ENCODE measurements around the gene EXOC3L2.
A peak's percentile ranks its signal among the peaks of the same experiment; 100 is the strongest.

EXOC3L2 gene

DNA sequence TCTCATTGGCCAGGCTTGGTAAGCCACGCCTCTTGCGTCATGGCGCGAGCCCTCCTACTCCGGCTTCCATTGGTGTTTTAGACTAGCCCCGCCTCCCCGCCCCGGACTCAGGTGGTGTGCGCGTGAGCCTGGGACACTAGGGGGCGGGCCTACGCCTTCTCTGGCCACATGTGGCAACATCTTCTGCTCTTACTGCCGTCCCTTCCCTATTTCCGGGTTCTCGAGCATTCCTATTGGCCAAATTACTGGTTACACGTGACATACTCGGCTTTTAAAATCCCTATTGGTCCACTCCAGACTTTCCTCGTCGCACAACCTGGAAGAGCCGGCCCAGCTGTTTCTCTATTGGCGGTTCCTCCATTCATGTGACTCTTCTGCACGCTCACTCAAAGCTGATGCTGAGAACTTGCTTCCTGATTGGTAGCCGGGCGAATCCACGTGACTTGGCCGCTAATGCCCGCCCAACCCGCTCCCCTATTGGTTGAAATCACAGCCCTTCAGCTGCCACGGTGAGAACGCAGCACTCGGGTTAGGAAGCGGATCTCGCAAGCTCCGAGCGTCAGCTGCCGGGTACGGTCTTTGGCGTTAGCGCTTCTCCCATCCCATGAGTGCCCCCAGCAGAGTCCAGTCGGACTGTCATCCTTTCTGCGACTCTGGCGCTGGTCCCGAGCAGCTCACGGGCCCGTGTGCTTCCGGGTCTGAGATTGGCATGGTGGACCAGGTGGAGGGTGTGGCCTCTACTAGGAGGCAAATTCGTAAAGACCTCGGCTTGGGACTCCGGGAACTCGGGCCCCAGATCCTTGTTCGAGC is 66.7 kb downstream of the EXOC3L2 start, which contains the start of gene BLOC1S3:
BLOC1S3 (plus strand) TSS at position 523 of the 810 bp plus-strand sequence. CDS start 513 bp downstream, outside the sequence.
- peak; percentile 100 for DNase-seq

DNA sequence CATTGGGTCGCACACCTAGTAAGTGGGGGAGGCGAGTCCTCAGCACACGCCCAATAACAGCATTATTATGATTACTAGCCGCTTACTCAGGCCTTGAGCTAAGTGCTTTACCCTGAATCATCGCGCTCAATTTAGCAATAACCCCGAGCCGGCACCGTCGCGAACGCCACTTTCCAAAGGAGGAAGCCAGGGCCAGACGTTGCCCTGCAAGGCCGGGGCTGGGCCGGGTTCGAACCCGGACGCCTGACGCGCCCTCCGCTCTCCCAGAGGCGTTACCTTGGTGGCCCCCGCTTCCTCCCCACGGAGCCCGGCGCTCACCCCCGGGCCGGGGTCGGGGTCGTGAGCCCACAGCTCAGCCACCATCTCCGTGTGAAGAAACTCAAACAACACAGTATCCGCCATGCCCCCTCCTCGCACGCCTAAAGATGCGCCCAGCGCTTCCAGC is 67.4 kb downstream of the EXOC3L2 start, which contains the start of gene TRAPPC6A:
TRAPPC6A (minus strand) TSS at position 421 of the 445 bp plus-strand sequence; CDS start at position 402, 19 bp downstream.
- peak; percentile 31 for DNase-seq

DNA sequence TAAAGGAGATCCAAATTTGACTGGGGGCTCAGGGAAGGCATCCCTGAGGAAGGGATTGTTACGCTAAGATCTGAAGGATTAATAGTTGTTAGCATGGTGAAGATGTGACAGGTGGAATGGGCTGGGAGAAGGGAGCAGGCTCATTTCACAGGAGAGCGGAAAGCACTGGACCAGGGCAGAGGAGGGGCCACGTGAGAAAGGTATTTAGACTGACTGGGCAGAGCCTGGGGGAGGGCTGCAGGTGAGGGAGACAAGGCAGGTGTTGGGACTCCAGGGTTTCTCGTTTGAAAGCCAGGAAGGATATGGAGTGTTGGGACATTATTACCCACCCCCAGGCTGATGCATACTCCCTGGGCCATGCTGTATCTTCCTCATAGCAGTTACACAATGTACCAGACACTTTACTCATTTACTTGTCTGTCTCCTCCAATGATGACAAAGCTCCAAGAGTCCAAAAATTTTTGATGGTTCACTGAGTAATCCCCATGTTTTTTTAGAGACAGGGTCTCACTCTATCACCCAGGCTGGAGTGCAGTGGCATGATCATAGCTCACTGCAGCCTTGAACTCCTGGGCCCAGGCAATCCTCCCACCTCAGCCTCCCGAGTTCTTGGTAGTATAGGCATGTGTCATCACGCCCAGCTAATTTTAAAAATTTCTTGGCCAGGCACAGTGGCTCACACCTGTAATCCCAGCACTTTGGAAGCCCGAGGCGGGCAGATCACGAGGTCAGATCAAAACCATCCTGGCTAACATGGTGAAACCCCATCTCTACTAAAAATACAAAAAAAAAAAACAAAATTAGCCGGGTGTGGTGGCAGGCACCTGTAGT is 69.5 kb downstream of the EXOC3L2 start:
- no peak for DNase-seq

DNA sequence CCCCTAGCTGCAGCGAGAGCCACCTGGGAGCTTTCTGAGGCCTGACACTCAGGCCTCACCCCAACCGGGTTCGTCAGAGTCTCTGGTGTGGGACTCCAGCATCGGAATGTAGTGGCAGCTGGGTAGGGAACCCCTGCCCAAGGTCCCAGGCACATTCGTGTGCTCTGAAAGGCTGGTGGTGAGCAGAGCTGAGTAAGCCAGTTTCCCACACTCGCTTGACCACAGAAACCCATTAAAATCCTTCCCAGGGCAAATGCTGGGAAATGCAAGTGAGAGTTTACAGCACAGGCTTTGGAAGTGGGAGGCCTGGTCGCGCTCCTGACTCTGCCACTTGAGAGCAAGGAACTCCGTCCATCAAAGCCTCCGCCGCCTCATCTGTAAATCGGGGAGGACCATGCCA is 71.4 kb downstream of the EXOC3L2 start:
- DNase-seq: no peak

DNA sequence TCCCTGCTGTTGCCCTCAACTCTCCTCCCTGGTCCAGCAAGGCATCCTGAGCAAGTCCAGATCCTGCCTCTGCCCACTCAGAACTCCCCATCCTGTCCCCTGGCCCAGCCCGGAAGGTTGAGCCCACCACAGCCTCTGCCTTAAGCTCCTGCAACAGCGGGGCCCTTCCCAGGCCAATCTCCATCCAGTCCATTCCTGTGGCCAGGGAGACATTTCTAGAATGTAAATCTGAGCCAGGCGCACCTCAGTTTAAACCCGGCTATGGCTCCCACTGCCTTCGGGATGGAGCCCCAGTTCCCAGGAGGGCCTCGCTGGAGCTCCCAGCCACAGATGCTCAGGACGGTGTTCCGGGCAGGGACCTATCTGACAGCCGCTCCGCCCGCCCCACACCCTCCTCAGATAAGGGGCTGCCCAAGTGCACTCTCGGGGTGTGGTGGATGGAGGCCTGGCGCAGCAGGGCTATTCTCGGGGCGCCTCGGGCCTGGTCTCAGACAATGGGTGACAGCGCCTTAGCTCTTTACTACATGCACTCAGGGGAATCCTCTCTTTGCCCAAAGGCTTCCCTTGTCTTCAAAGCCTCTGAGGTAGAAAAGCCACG is 72.5 kb downstream of the EXOC3L2 start:
- no peak for DNase-seq

DNA sequence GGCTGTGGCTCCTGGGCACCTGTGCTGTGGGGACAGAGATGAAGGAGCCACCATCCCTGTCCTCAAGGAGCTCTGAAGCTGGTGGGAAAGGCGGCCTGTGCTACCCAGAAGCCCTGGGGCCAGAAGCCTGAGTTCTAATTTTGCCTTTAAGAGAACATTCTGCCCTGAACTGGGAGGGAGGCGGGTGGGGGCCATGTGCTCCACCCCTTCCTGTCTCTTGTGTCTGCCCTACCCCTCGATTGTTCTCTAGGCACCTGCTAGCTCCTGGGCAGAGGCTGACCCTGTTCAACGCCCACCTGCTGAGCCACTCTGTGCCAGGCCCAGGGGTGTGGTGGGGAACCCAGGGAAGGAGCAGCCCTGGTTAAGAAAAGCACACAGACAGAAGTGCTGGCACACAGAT is 73.0 kb downstream of the EXOC3L2 start:
- DNase-seq: no peak

DNA sequence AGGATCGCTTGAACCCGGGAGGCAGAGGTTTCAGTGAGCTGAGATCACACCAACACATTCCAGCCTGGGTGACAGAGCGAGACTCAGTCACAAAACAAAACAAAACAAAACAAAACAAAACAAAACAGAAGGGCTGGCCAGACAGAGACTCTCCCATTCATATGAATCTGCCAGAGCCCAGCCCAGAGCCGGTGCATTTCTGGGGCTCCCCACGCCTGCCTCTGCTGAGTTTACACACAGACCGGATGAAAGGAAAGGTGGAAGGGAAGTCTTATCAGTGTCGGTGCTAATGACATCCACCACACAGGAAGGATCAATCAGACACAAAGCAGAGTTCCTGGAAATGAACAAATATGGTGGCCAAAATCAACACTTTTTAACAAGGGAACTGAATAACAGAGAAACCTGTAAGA is 74.0 kb downstream of the EXOC3L2 start:
- peak; percentile 64 for DNase-seq

DNA sequence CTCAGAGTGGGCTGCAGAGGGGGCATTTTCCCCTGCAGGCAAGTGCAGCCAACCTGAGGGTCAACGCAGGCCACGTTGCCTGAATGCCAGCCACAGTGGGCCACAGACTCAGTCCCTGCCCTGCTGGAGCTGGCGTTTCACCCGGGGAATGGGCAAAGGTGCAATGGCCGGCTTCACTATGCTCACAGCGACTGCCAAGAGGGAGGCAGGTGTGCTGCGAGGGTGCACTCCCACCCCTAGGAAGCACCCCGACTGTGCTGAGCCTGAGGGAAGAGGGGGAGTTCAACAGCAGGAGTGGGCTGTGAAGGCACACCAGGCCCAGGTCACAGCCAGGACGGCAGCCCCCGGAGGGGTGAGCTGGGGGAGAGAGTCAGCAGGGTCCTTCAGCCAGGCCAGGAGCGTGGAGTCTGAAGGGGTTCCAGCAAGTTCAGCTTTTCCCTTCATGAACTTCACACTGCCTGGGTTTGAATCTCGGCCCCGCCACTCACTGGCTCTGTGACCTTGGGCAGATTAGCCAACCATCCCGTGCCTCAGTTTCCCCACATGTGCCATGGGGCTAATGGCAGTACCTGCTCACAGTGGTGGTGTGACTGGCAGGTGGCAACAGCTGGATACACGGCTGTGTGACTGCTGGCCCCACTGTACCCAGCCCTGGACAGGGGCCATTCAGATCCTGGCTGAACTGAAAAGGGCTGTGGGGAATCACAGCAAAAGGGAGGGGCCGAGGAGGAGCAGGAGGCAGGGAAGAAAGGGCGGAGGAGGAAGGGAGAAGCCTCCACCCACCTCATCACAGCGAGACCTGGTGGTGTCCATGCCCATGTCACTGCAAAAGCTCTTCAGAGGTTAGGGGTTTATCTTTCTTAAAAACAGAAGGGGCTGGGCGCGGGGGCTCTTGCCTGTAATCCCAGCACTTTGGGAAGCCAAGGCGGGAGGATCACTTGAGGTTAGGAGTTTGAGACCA is 74.8 kb downstream of the EXOC3L2 start:
- no peak for DNase-seq

DNA sequence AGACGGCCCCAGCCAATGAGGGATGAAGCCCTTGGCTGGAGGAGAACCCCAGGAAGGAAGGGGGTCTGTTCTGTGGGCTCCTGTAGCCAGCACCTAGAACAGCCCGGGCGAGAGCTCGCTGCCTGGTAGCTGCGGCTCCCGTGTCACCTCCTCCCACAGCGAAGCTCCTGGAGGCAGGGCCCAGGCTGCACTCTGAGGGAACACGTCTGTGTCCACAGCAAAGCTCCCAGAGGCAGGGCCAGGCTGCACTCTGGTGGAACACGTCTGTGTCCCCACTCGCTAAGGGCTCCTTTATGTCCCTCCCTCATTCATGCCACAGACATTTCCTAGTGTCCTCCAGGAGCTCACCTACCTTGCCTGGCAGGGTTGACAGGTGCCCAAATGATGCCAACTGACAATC is 75.6 kb downstream of the EXOC3L2 start:
- no peak for DNase-seq

DNA sequence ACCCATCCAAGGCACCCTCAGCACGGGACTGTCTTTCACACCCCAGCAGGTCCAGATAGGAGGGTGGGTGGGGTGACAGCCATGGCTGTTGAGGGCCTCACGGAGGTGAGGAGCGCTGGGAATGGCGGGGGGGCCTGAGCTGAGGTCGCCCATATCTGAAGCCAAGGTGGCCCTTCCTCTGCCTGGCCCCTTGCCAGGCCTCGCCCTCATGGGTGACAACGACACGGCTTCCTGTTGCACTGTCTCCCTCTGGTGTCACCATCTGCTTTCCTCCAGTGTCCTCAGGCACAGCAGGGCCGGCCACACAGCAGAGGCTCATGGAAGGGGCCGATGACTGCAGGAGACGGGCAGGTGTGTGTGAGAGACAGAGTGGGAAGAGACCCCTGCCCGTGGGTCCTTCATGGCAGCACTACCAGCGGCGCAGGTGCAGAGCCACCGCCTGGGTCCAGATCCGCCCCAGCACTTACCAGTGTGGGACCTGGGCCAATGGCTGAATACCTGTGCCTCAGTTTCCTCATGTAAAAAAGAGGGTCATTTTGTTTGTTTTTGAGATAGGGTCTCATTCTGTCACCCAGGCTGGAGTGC is 76.3 kb downstream of the EXOC3L2 start:
- no peak for DNase-seq

DNA sequence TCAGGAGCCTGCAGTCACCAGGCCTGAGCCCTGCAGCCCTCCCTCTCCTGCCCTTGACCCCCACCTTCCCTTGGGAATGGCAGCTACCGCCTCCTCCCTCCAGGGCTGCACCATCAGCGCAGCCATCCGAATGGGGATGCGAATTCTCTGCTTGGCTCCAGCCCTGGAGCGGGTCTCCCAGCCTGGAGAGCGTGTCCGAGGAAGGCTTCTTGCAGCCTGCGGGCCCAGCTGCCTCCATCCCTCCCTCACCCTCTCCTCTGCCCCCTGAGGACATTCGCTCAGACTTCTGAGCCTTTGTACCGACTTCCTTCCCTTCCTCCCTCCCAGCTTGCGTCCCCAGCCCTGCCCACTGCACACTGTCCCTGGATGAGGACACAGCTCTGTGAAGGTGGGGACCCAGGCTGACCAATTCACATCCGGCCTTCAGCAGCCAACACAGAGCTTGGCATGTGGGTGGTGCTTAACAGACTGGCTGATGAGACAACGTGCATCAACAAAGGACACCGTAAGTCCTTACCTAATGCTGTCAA is 78.4 kb downstream of the EXOC3L2 start:
- no peak for DNase-seq

DNA sequence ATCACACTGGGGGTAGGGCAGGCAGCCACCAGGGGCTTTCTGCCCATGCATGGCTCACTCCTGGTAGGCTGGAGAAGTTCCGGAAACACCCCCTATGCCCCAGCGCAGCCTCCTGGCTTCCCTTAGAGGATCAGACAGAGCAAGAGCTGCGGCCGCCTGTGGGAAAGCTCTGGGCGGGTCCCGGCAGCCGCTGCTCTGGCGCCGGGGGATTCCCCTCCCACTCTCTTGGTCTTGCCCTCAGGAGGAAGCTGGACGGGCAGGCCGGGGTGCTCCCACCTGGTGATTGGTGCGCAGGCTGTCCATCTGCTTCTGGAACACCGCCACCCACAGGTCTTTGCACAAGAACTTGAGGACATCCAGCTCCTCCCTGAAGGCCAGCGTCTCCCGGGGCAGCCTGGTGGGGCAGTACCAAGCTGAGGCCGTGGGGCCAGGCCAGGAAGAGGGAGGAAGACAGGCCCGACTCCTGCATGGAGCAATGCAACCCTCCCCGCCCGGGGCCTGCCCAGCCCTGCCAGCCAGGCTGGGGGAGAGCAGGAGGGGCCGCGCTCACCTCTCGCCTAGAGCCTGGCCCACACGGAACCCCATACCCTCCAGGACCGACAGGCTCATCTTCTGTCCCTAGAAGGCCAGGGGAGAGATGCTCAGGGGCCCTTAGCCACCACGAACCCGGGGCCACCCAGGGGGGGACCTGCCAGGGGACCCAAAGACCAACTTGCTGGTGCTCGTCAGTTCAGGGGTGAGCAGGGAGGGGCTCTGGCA is 80.5 kb downstream of the EXOC3L2 start:
- DNase-seq: peak; percentile 70

DNA sequence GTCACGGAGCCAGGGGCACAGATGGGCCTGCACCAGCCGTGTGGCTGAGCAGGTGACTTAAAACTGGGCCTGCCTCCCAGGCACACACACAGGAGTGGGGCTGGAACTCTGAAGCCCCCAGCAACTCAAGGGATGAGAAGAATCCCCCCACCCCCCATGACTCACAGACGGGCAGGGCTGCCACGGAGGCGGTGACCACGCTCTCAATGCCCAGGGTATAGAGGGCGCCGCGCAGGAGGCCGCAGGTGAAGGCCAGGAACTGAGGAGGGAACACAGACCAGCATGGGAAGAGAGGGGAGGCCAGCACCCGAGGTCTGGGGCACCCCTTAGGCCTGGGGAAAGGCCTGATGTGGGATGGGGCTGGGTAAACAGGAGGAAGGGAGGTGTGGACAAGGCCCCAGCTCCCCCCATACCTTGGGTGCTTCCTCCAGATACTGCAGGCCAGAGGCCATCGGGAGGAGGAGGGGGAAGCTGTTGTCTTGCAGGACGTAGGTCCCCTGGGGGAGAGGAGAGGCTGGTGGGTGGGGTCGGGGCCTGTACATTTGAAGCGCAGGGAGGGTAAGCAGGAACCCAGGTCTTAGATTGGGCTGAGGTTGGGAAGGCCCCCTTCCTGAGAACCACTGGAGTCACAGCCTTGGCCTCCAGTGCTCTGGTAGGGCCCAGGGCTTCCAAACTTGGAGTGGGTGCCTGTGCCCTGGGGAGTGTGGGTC is 81.3 kb downstream of the EXOC3L2 start:
- DNase-seq: no peak

DNA sequence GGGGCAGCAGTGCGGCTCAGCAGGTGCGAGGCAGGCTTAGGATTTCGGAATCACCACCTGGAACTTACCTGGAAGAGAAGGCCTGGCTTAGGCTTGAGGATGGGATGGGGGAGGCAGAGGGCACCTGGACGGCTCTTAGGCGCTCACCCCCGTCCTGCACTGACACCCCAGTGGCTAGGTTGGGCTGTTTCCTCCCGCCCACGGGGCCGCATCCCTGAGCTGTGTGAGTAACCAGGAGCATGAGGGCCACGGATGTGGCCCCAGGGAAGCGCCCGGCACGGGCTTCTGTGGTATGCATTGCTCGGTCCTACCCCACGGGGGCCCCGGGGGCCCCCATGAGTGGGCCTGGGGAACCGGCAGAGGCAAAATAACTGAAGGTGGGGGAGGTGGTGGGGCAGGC is 82.1 kb downstream of the EXOC3L2 start:
- no peak for DNase-seq

DNA sequence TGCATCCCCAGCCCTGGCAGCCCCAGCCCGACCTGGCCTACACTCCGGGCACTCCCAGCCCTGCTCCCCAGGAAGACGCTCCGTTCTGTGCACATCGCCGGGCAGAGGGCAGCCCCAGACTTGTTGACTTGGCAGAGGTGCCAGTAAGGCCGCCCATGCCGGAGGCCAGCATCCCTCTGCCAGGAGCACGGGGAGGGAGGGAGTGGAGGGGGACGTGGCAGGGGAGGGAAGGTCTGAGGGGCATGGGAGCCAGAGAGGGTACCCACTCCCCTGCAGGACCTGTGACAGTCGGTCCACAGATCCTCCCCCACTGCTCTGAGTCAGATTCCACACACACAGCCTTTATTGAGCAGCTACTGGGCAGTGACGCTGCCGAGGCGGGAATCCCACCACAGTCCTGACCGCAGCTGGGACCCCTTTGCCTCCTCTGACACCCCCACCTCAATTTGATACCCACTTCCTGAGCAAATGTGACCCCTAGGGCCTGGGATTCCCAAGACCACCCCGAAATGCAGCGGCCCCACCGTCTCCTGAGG is 82.5 kb downstream of the EXOC3L2 start:
- no peak for DNase-seq
